IMR-90 (cell line): Measurements from ENCODE around the gene CUL9. TPM values are rescaled to one million over a fixed set of nuclear protein-coding genes. Genes with fewer than 3 reads are reported as not detected.

Experiments used
- ATAC-seq: fragments of 200-7000 bp; cut with Tn5 transposase; 2 replicates; pipeline ENCODE4 v1.9.1; 2020; ENCODE audit warnings: low read depth, mild to moderate bottlenecking, moderate library complexity
- BruUV-seq: library from RNA; stranded (reverse); fragments of 400-500 nt; replicated peaks from 2 replicates; lab custom pipeline; 2021; lab: Mats Ljungman, UMichigan
- CTCF ChIA-PET: fragments of 300-600 bp; formaldehyde crosslinking; extraction: SDS; loops from one replicate; lab custom pipeline; 2021; ENCODE audit warnings: antibody characterized with exemption; lab: Yijun Ruan, JAX
- POLR2A ChIA-PET: fragments of 300-600 bp; sonication (Branson Sonifier 250); formaldehyde crosslinking; loops from one replicate; lab custom pipeline; 2022; ENCODE audit warnings: antibody characterized with exemption; ENCODE audit not compliant: unreplicated experiment; lab: Charles Lee
- DNase-seq: peaks from one replicate; pipeline ENCODE4 v3.0.0; 2013
- H2AFZ ChIP-seq: replicated peaks from 2 replicates; pipeline ENCODE3; 2013; ENCODE audit warnings: low read length, mild to moderate bottlenecking; ENCODE audit not compliant: poor library complexity
- H2AK5ac ChIP-seq: 2 replicates; pipeline ENCODE4 v1.6.1; 2013; ENCODE audit warnings: low read depth, low read length, inconsistent platforms
- H2AK9ac ChIP-seq: replicated peaks from 2 replicates; pipeline ENCODE3; 2013; ENCODE audit warnings: mild to moderate bottlenecking, low read depth, low read length, moderate library complexity; ENCODE audit not compliant: poor library complexity
- H2BK120ac ChIP-seq: 2 replicates; pipeline ENCODE4 v1.6.1; 2013; ENCODE audit warnings: low read depth, low read length, inconsistent platforms
- H2BK15ac ChIP-seq: 3 replicates; pipeline ENCODE4 v1.6.1; 2013; ENCODE audit warnings: low read depth, low read length, inconsistent platforms
- H2BK20ac ChIP-seq: 2 replicates; pipeline ENCODE4 v1.6.1; 2013; ENCODE audit warnings: low read depth, mild to moderate bottlenecking, inconsistent platforms, low read length, moderate library complexity
- H2BK5ac ChIP-seq: 2 replicates; pipeline ENCODE4 v1.6.1; 2013; ENCODE audit warnings: mild to moderate bottlenecking, low read depth, low read length, inconsistent platforms; ENCODE audit not compliant: poor library complexity, severe bottlenecking
- H3K14ac ChIP-seq: replicated peaks from 2 replicates; pipeline ENCODE4 v1.6.1; 2013; ENCODE audit warnings: low read depth, low read length, inconsistent platforms
- H3K18ac ChIP-seq: 2 replicates; pipeline ENCODE4 v1.6.1; 2013; ENCODE audit warnings: low read depth, low read length, control low read depth
- H3K23ac ChIP-seq: 2 replicates; pipeline ENCODE4 v1.6.1; 2013; ENCODE audit warnings: low read depth, low read length, inconsistent platforms
- H3K27ac ChIP-seq: 2 replicates; pipeline ENCODE4 v1.5.1; 2013; ENCODE audit warnings: mild to moderate bottlenecking, control low read depth, low read length; ENCODE audit not compliant: insufficient read depth
- H3K27me3 ChIP-seq: 2 replicates; pipeline ENCODE4 v1.6.1; 2013; ENCODE audit warnings: low read length; ENCODE audit not compliant: control insufficient read depth, insufficient read depth
- H3K36me3 ChIP-seq: 2 replicates; pipeline ENCODE4 v1.6.1; 2013; ENCODE audit warnings: low read length, mixed read lengths; ENCODE audit not compliant: control insufficient read depth, insufficient read depth
- H3K4ac ChIP-seq: 2 replicates; pipeline ENCODE4 v1.6.1; 2013; ENCODE audit warnings: low read depth, low read length, inconsistent platforms
- H3K4me1 ChIP-seq: 2 replicates; pipeline ENCODE4 v1.6.1; 2013; ENCODE audit warnings: low read length, mixed read lengths; ENCODE audit not compliant: control insufficient read depth, insufficient read depth
- H3K4me2 ChIP-seq: 2 replicates; pipeline ENCODE4 v1.6.1; 2013; ENCODE audit warnings: low read depth, mild to moderate bottlenecking, control low read depth, low read length, moderate library complexity
- H3K4me3 ChIP-seq: 2 replicates; pipeline ENCODE4 v1.5.1; 2013; ENCODE audit warnings: low read depth, mild to moderate bottlenecking, control low read depth, low read length, moderate library complexity; ENCODE audit not compliant: insufficient read depth
- H3K56ac ChIP-seq: 2 replicates; pipeline ENCODE4 v1.6.1; 2013; ENCODE audit warnings: low read length, inconsistent platforms; ENCODE audit not compliant: insufficient read depth; ENCODE audit errors: extremely low read depth
- H3K79me1 ChIP-seq, 2 experiments: 2 replicates each; pipeline ENCODE4 v1.6.1; 2013; ENCODE audit warnings: low read length in 2 of 2, inconsistent platforms in 1 of 2, low read depth in 1 of 2
- H3K9ac ChIP-seq: 2 replicates; pipeline ENCODE4 v1.6.1; 2013; ENCODE audit warnings: low read depth, low read length, control low read depth
- H3K9me1 ChIP-seq: 2 replicates; pipeline ENCODE4 v1.6.1; 2013; ENCODE audit warnings: low read length, inconsistent platforms; ENCODE audit not compliant: insufficient read depth
- H3K9me3 ChIP-seq: 2 replicates; pipeline ENCODE4 v1.6.1; 2013; ENCODE audit warnings: low read length; ENCODE audit not compliant: control insufficient read depth, insufficient read depth
- H4K20me1 ChIP-seq: 2 replicates; pipeline ENCODE4 v1.6.1; 2013; ENCODE audit warnings: low read length, inconsistent platforms; ENCODE audit not compliant: insufficient read depth
- H4K5ac ChIP-seq: 2 replicates; pipeline ENCODE4 v1.6.1; 2013; ENCODE audit warnings: mild to moderate bottlenecking, low read depth, low read length, control low read depth
- H4K8ac ChIP-seq, 2 experiments: 2 replicates each; pipeline ENCODE4 v1.6.1; 2013; ENCODE audit warnings: low read depth in 2 of 2, low read length in 2 of 2, control low read depth in 1 of 2, inconsistent platforms in 1 of 2
- H4K91ac ChIP-seq: 2 replicates; pipeline ENCODE4 v1.6.1; 2013; ENCODE audit warnings: low read depth, low read length, inconsistent platforms; ENCODE audit not compliant: insufficient read depth
- CTCF ChIP-seq: conservative IDR thresholded peaks from 2 replicates; pipeline ENCODE4 v1.5.1; 2012; ENCODE audit warnings: mild to moderate bottlenecking, low read depth, low read length, improper control_type of control experiment
- ELK1 ChIP-seq: fragments of 150-350 bp; IDR thresholded peaks from 2 replicates; pipeline ENCODE4 v1.6.1; 2016; ENCODE audit warnings: low read depth, mild to moderate bottlenecking, low read length, moderate library complexity, borderline replicate concordance
- FOS ChIP-seq: fragments of 150-350 bp; IDR thresholded peaks from 2 replicates; pipeline ENCODE4 v1.6.1; 2016; ENCODE audit warnings: low read depth, low read length
- MAFK ChIP-seq: IDR thresholded peaks from 2 replicates; pipeline ENCODE4 v1.6.1; 2012; ENCODE audit warnings: low read depth, low read length, improper control_type of control experiment
- POLR2A ChIP-seq: IDR thresholded peaks from 2 replicates; pipeline ENCODE4 v1.6.1; 2012; ENCODE audit warnings: mild to moderate bottlenecking, low read depth, low read length
- RCOR1 ChIP-seq: IDR thresholded peaks from 2 replicates; pipeline ENCODE4 v1.6.1; 2012; ENCODE audit warnings: mild to moderate bottlenecking, low read length, improper control_type of control experiment; ENCODE audit not compliant: insufficient replicate concordance
- SMC3 ChIP-seq: fragments of 150-350 bp; IDR thresholded peaks from 2 replicates; pipeline ENCODE4 v1.6.1; 2016; ENCODE audit warnings: low read depth, mild to moderate bottlenecking, antibody characterized with exemption, low read length, moderate library complexity
- USF2 ChIP-seq: fragments of 150-350 bp; IDR thresholded peaks from 2 replicates; pipeline ENCODE4 v1.6.1; 2017; ENCODE audit warnings: mild to moderate bottlenecking, antibody characterized with exemption, low read length, low read depth
- WGBS, 2 experiments: methylation state at CpG; one replicate each; pipeline versions ENCODE4 v1.1.5 to v1.1.7; 2013; ENCODE audit warnings: missing lambda C conversion rate in 2 of 2; ENCODE audit not compliant: insufficient read length in 1 of 2; ENCODE audit errors: extremely low coverage in 2 of 2; 5-methylcytosine and 5-hydroxymethylcytosine counted together
- dilution Hi-C: fragments of 300-500 bp; cut with HindIII; formaldehyde crosslinking; loops from one replicate; pipeline ENCODE4 v1.14.3; 2018; ENCODE audit warnings: low sequenced_read_pairs; ENCODE audit not compliant: unreplicated experiment
- in situ Hi-C: fragments of 300-500 bp; cut with MboI; formaldehyde crosslinking; loops from 3 replicates; pipeline ENCODE4 v1.14.3; 2019; ENCODE audit warnings: low sequenced_read_pairs, inconsistent platforms, mixed read lengths
- intact Hi-C: fragments of 100-400 bp; cut with micrococcal nuclease; formaldehyde crosslinking; loops from 2 replicates; pipeline ENCODE4 v1.10.0; 2022
- polyA plus RNA-seq, 3 experiments: library from polyadenylated mRNA; depleted of rRNA; stranded (reverse); fragments of >200 nt; gene quantifications; 2 replicates each; pipeline ENCODE4 v1.2.3, GENCODE V29; 2012; ENCODE audit warnings: low replicate concordance in 1 of 3
- total RNA-seq: library from RNA; depleted of rRNA; stranded (reverse); fragments of >200 nt; gene quantifications from 2 replicates; pipeline ENCODE4 v1.2.3, GENCODE V29; 2012

CUL9 gene
- total and polyA plus RNA-seq, 2 of the 4 experiments (the other 2 are of a cell fraction): 7.7 to 19.5 TPM

GRCh38 chr6:43258807-43259686 lies 77.1 kb downstream of the CUL9 start:
- POLR2A ChIA-PET: no interaction called here
- no peak overlapping the region for H3K9ac ChIP-seq
- in situ Hi-C loops (loop anchor here (5.0 kb wide), 1 partner anchor 233 kb away; no protein-coding TSS in a partner anchor), dilution Hi-C loops (no loop called here), intact Hi-C loops (no loop called here)
- no peak overlapping the region for H3K27ac ChIP-seq
- H2AK9ac ChIP-seq: peak overlapping the region; percentile 37
- no peak overlapping the region for H4K5ac ChIP-seq
- H3K14ac ChIP-seq: no peak overlapping the region
- no peaks in the 10 kb centered on the region for H3K79me1 ChIP-seq
- H3K4ac ChIP-seq: no peak overlapping the region
- no peak for TF ChIP-seq ELK1
- TF ChIP-seq MAFK: no peak
- no peak for TF ChIP-seq SMC3
- TF ChIP-seq CTCF: no peak
- no peak for TF ChIP-seq RCOR1
- no peak for TF ChIP-seq FOS
- no peak for TF ChIP-seq USF2
- no peak for TF ChIP-seq POLR2A
- no peak overlapping the region for H2AK5ac ChIP-seq
- H2BK120ac ChIP-seq: no peak overlapping the region
- H2BK15ac ChIP-seq: no peak overlapping the region
- no peak overlapping the region for H2BK5ac ChIP-seq
- CTCF ChIA-PET: no interaction called here
- H4K8ac ChIP-seq: no peak overlapping the region
- no TSS peak for BruUV-seq
- no peak overlapping the region for H3K23ac ChIP-seq
- no peaks in the 10 kb centered on the region for H3K36me3 ChIP-seq
- no peak overlapping the region for H4K91ac ChIP-seq
- H3K56ac ChIP-seq: no peak overlapping the region
- H3K4me1 ChIP-seq: no peaks in the 10 kb centered on the region
- no peaks in the 10 kb centered on the region for H3K9me1 ChIP-seq
- H2AFZ ChIP-seq: no peak overlapping the region
- no peaks in the 10 kb centered on the region for H4K20me1 ChIP-seq
- DNase-seq: no peak
- ATAC-seq: no peak
- WGBS, 2 experiments: 90% methylated on average over 11 of the region's 30 CpGs; no CpG with 5 or more reads in 1 of the 2 experiments
- no peak overlapping the region for H3K18ac ChIP-seq
- no peak overlapping the region for H3K4me3 ChIP-seq
- H3K9me3 ChIP-seq: no peaks in the 10 kb centered on the region
- no peak overlapping the region for H3K4me2 ChIP-seq
- H2BK20ac ChIP-seq: no peak overlapping the region
- H3K27me3 ChIP-seq: peaks cover 36% of the 10 kb centered on the region
